AG04449 (cell line): ENCODE results near the gene EXOSC3.

Experiments
- CTCF ChIA-PET: fragments of 350-600 bp; formaldehyde crosslinking; extraction: SDS; loops from one replicate; lab custom pipeline; 2021; ENCODE audit warnings: antibody characterized with exemption; lab: Yijun Ruan, JAX
- POLR2A ChIA-PET: fragments of 400-600, 350-600 bp; formaldehyde crosslinking; extraction: SDS; loops from one replicate; lab custom pipeline; 2020; ENCODE audit warnings: antibody characterized with exemption, inconsistent platforms; lab: Yijun Ruan, JAX
- DNase-seq: peaks from one replicate; pipeline ENCODE4 v3.0.0-alpha.2; 2010; ENCODE audit warnings: low read depth, low spot score
- H3K4me3 ChIP-seq: 2 replicates; pipeline ENCODE4 v1.5.1; 2011; ENCODE audit warnings: low read depth, mild to moderate bottlenecking, control low read depth, low read length
- TF ChIP-seq, protein P1 (sequence below): IDR thresholded peaks from one replicate; pipeline ENCODE4 v1.5.1; 2011; ENCODE audit warnings: mild to moderate bottlenecking, moderate library complexity, low read length, control low read depth, inconsistent platforms; ENCODE audit not compliant: insufficient read depth; ENCODE audit errors: missing control alignments

The EXOSC3 gene

DNA sequence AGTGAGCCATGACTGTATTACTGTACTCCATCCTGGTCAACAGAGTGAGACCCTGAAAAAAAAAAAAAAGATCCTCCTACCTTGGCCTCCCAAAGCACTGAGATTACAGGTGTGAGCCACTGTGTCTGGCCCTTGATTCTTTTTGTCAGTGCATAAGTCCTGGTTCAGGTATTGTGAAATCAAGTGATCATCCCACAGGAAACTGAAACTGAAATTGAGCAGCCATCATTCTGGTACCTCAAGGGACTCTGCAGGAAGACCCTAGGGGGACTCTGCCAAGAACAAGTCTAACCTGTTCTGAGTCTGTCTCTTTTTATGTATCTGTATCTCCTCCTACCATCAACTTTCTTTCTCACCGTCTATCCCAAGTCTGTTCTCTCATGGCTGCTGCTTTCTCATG is 13.8 kb upstream of the EXOSC3 start:
- ChIA-PET CTCF (no interaction called here), POLR2A (no interaction called here)
- DNase-seq = no peak
- H3K4me3 ChIP-seq = no peak overlapping the region
- TF ChIP-seq, protein P1, sequence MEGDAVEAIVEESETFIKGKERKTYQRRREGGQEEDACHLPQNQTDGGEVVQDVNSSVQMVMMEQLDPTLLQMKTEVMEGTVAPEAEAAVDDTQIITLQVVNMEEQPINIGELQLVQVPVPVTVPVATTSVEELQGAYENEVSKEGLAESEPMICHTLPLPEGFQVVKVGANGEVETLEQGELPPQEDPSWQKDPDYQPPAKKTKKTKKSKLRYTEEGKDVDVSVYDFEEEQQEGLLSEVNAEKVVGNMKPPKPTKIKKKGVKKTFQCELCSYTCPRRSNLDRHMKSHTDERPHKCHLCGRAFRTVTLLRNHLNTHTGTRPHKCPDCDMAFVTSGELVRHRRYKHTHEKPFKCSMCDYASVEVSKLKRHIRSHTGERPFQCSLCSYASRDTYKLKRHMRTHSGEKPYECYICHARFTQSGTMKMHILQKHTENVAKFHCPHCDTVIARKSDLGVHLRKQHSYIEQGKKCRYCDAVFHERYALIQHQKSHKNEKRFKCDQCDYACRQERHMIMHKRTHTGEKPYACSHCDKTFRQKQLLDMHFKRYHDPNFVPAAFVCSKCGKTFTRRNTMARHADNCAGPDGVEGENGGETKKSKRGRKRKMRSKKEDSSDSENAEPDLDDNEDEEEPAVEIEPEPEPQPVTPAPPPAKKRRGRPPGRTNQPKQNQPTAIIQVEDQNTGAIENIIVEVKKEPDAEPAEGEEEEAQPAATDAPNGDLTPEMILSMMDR = no peak

DNA sequence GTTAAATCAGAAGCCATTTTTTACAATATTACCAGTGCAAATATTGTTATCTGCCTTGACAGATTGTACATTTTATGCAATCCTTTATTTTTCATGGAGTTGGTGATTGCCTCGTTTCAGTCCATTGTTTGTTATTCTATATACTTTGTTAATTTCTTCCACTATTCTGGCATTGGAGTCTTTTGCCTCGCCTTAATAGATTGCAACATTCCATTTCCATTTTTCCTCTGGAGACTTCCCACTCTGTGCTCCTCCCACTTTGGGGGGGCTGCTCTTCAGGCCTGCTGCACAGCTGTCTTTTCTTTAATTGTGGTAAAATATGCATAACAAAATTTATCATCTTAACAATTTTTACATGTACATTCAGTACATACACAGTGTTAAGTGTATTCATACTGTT is 11.4 kb upstream of the EXOSC3 start:
- POLR2A ChIA-PET = no interaction called here
- TF ChIP-seq, protein P1 = no peak
- no peak overlapping the region for H3K4me3 ChIP-seq
- no peak for DNase-seq
- CTCF ChIA-PET = no interaction called here

DNA sequence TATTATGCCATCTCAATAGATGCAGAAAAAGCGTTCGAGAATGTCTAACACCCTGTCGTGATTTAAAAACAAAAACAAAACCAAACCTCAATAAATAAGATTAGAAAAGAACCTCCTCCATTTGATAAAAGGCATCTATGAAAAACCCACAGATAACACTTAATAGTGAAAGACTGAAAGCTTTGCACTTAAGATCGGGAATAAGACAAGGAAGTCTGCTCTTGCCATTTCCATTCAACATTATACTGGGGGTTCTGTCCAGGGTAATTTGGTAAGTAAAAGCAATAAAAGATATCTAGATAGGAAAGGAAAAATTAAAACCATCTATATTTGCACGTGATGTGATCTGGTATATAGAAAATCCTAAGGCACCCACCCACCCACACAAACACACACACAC is 7.3 kb upstream of the EXOSC3 start:
- CTCF ChIA-PET = no interaction called here
- TF ChIP-seq, protein P1 = no peak

GRCh38 chr9:37790096-37790495 is 5.2 kb upstream of the EXOSC3 start:
- TF ChIP-seq, protein P1 = no peak
- CTCF ChIA-PET = no interaction called here
- no peak for DNase-seq
- no peak overlapping the region for H3K4me3 ChIP-seq
- POLR2A ChIA-PET = no interaction called here

More for the DNA sequence above, 7.3 kb upstream of the EXOSC3 start:
- H3K4me3 ChIP-seq = no peak overlapping the region
- POLR2A ChIA-PET = no interaction called here
- DNase-seq = no peak

DNA sequence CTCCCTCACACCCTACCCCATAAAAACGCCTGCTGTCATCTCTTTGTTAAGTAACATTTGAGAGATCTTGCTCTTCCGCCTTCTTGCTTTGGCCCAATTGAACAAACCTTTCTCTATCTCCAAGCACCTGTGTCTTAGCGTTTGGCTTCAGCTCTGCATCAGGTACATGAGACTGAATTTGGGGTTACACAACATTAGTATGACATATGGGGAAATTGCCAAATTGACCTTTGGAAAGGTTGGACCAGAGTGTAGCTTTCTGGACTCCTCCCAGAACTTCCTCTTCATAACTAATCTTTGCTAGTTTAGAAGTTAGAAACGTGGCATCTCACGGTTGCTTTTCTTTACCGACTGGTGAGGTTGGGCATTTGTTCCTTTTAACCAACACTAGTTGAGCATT is 3.5 kb upstream of the EXOSC3 start:
- no peak for DNase-seq
- ChIA-PET CTCF (no interaction called here), POLR2A (no interaction called here)
- TF ChIP-seq, protein P1 = no peak
- no peak overlapping the region for H3K4me3 ChIP-seq

DNA sequence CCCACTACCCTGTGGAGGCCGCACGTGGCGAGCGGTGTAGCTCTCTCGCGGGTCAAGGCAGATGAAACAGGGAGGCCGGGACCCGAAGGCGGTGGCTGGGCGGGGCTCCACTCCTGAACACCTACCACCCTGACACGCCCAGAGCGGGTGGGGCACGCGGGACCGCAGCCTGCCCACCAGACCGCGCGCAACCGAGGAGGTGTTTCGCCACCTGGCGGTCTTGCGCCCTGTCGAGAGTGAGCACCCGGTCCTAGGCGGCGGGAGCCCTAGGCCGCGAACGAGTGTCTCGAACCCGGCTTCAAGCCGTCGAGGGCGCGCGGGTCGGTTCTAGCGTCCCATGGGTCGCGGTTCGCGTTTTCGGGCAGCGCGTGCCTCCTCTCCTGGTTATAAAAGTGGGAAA is 2.2 kb upstream of the EXOSC3 start:
- ChIA-PET CTCF (no interaction called here), POLR2A (no interaction called here)
- H3K4me3 ChIP-seq = no peak overlapping the region

More for the DNA sequence above, 2.2 kb upstream of the EXOSC3 start:
- TF ChIP-seq, protein P1 = no peak
- DNase-seq = no peak
